Activated B cell treated with CpG ODN at 0.5 μM for 24 hours (primary cell): ENCODE measurements around the gene TRPV4. TPM values are rescaled to one million over a fixed set of nuclear protein-coding genes. Genes with fewer than 3 reads are reported as not detected.

Experiments used
- ATAC-seq: fragments of 200-7000 bp; cut with Tn5 transposase; one replicate; pipeline ENCODE4 v1.10.0; 2021; ENCODE audit warnings: low read depth, mild to moderate bottlenecking, moderate library complexity
- CTCF ChIA-PET: fragments of 350-600 bp; sonication (Branson Sonifier 250); formaldehyde crosslinking; loops from one replicate; lab custom pipeline; 2021; ENCODE audit warnings: antibody characterized with exemption; lab: Charles Lee
- POLR2A ChIA-PET: fragments of 350-600 bp; sonication (Branson Sonifier 250); formaldehyde crosslinking; loops from one replicate; lab custom pipeline; 2021; ENCODE audit warnings: antibody characterized with exemption; lab: Charles Lee
- DNase-seq: peaks from one replicate; pipeline ENCODE4 v3.0.0; 2022
- H3K27ac Mint-ChIP-seq: one replicate; pipeline ENCODE4 v1.8.0; 2020; ENCODE audit warnings: mixed read lengths
- H3K27me3 Mint-ChIP-seq: one replicate; pipeline ENCODE4 v1.8.0; 2021; ENCODE audit warnings: mixed read lengths
- H3K36me3 Mint-ChIP-seq: one replicate; pipeline ENCODE4 v1.8.0; 2021; ENCODE audit warnings: low read depth, mixed read lengths
- H3K4me1 Mint-ChIP-seq: one replicate; pipeline ENCODE4 v1.8.0; 2021; ENCODE audit warnings: mixed read lengths
- H3K4me3 Mint-ChIP-seq: one replicate; pipeline ENCODE4 v1.8.0; 2020; ENCODE audit warnings: mild to moderate bottlenecking, mixed read lengths
- H3K9me3 Mint-ChIP-seq: one replicate; pipeline ENCODE4 v1.8.0; 2020; ENCODE audit warnings: mixed read lengths
- CTCF ChIP-seq: fragments of 200-600 bp; IDR thresholded peaks from one replicate; pipeline ENCODE4 v1.8.0; 2022; ENCODE audit warnings: antibody characterized with exemption, mild to moderate bottlenecking
- intact Hi-C: fragments of 100-400 bp; cut with micrococcal nuclease; formaldehyde crosslinking; loops from one replicate; pipeline ENCODE4 v1.15.1; 2024
- total RNA-seq: library from RNA; stranded (reverse); gene quantifications from 2 replicates; pipeline ENCODE4 v1.2.3, GENCODE V29; 2022

Gene TRPV4
- total RNA-seq, 1 donor from 2014 or later = not detected

- intact Hi-C loops = no loop called here
- Mint-ChIP-seq H3K4me1 (peaks cover 4% of the 10 kb centered on the region), H3K27ac (no peak overlapping the region), H3K27me3 (peaks cover 26% of the 10 kb centered on the region), H3K4me3 (no peak overlapping the region), H3K36me3 (no peaks in the 10 kb centered on the region), H3K9me3 (no peaks in the 10 kb centered on the region)
- ATAC-seq (no peak), DNase-seq (no peak)
- no peak for TF ChIP-seq CTCF
- ChIA-PET POLR2A (no interaction called here), CTCF (interaction anchor here (1.7 kb wide), 1 partner anchor 9 kb away, joined by 8 read pairs; no protein-coding TSS in a partner anchor)
These were observed 2.6 kb upstream of the TRPV4 start for GRCh38 chr12:109835827-109836226.

GRCh38 chr12:109832541-109833306 lies 474 bp downstream of the TRPV4 start:
- no peak for ATAC-seq
- POLR2A ChIA-PET = no interaction called here
- peaks cover 28% of the 10 kb centered on the region for H3K27me3 Mint-ChIP-seq

GRCh38 chr12:109831929-109832328 lies 1.3 kb downstream of the TRPV4 start:
- CTCF ChIA-PET = no interaction called here

More at GRCh38 chr12:109832541-109833306, 474 bp downstream of the TRPV4 start:
- no peak overlapping the region for H3K27ac Mint-ChIP-seq
- peaks cover 4% of the 10 kb centered on the region for H3K4me1 Mint-ChIP-seq
- no peak for DNase-seq
- intact Hi-C loops = no loop called here
- TF ChIP-seq CTCF = no peak
- no peaks in the 10 kb centered on the region for H3K9me3 Mint-ChIP-seq
- H3K4me3 Mint-ChIP-seq = no peak overlapping the region
- CTCF ChIA-PET = no interaction called here
- no peaks in the 10 kb centered on the region for H3K36me3 Mint-ChIP-seq

GRCh38 chr12:109831365-109831764 lies 1.8 kb downstream of the TRPV4 start:
- POLR2A ChIA-PET = no interaction called here
- no peaks in the 10 kb centered on the region for H3K36me3 Mint-ChIP-seq
- CTCF ChIA-PET = no interaction called here
- ATAC-seq (no peak), DNase-seq (no peak)
- H3K4me3 Mint-ChIP-seq = no peak overlapping the region
- no peak overlapping the region for H3K27ac Mint-ChIP-seq
- intact Hi-C loops = no loop called here
- H3K4me1 Mint-ChIP-seq = peaks cover 4% of the 10 kb centered on the region
- H3K27me3 Mint-ChIP-seq = peaks cover 33% of the 10 kb centered on the region
- no peaks in the 10 kb centered on the region for H3K9me3 Mint-ChIP-seq
- no peak for TF ChIP-seq CTCF

More at GRCh38 chr12:109831929-109832328, 1.3 kb downstream of the TRPV4 start:
- DNase-seq (no peak), ATAC-seq (no peak)
- no peaks in the 10 kb centered on the region for H3K9me3 Mint-ChIP-seq
- no peak overlapping the region for H3K4me3 Mint-ChIP-seq
- H3K36me3 Mint-ChIP-seq = no peaks in the 10 kb centered on the region
- TF ChIP-seq CTCF = no peak
- H3K4me1 Mint-ChIP-seq = peaks cover 4% of the 10 kb centered on the region
- POLR2A ChIA-PET = no interaction called here
- peaks cover 33% of the 10 kb centered on the region for H3K27me3 Mint-ChIP-seq
- intact Hi-C loops = no loop called here
- no peak overlapping the region for H3K27ac Mint-ChIP-seq

GRCh38 chr12:109830718-109831117 lies 2.5 kb downstream of the TRPV4 start:
- no peak for TF ChIP-seq CTCF
- no peak overlapping the region for H3K27ac Mint-ChIP-seq
- ATAC-seq = no peak

More at GRCh38 chr12:109830718-109831117, 2.5 kb downstream of the TRPV4 start:
- Mint-ChIP-seq H3K36me3 (no peaks in the 10 kb centered on the region), H3K9me3 (no peaks in the 10 kb centered on the region), H3K4me1 (peaks cover 4% of the 10 kb centered on the region), H3K4me3 (no peak overlapping the region), H3K27me3 (peaks cover 33% of the 10 kb centered on the region)
- DNase-seq = no peak
- POLR2A ChIA-PET = no interaction called here
- CTCF ChIA-PET = no interaction called here
- intact Hi-C loops = no loop called here
